Left ventricle myocardium inferior (tissue), 1 donor: ENCODE data around the gene TMEM100. TPM values are rescaled to one million over a fixed set of nuclear protein-coding genes. Genes with fewer than 3 reads are reported as not detected.

Experiments
- DNase-seq: peaks from one replicate; pipeline ENCODE4 v3.0.0-alpha.2; 2020
- H3K27ac ChIP-seq: fragments of 200-600 bp; replicated peaks from 2 replicates; pipeline ENCODE4 v1.8.0; 2021
- H3K27me3 ChIP-seq: fragments of 200-600 bp; 2 replicates; pipeline ENCODE4 v1.8.0; 2021; ENCODE audit warnings: low read depth
- H3K36me3 ChIP-seq: fragments of 200-600 bp; 2 replicates; pipeline ENCODE4 v1.8.0; 2021
- H3K4me1 ChIP-seq: fragments of 200-600 bp; 2 replicates; pipeline ENCODE4 v1.8.0; 2021
- H3K4me3 ChIP-seq: fragments of 200-600 bp; 2 replicates; pipeline ENCODE4 v1.8.0; 2021; ENCODE audit warnings: mild to moderate bottlenecking, moderate library complexity
- H3K9me3 ChIP-seq: fragments of 200-600 bp; replicated peaks from 2 replicates; pipeline ENCODE4 v1.8.0; 2021
- CTCF ChIP-seq: fragments of 200-600 bp; IDR thresholded peaks from 2 replicates; pipeline ENCODE4 v1.8.0; 2021; ENCODE audit warnings: antibody characterized with exemption, mild to moderate bottlenecking, borderline replicate concordance
- intact Hi-C: fragments of 100-400 bp; cut with micrococcal nuclease; formaldehyde crosslinking; loops from one replicate; pipeline ENCODE4 v1.11.0; 2022
- total RNA-seq: library from RNA; stranded (reverse); fragmentation: NEBNext Ultra II Directional; extraction: Animal tissue kit (Norgen Biotek cat#: 25700); gene quantifications from one replicate; pipeline ENCODE4 v1.2.1, GENCODE V29; 2021
- donor health status: DM: no; HTN: yes; CAD: no; lungs with severe emphysema.

TMEM100 gene
- total RNA-seq, 1 donor from 2014 or later: 13.9 TPM

DNA sequence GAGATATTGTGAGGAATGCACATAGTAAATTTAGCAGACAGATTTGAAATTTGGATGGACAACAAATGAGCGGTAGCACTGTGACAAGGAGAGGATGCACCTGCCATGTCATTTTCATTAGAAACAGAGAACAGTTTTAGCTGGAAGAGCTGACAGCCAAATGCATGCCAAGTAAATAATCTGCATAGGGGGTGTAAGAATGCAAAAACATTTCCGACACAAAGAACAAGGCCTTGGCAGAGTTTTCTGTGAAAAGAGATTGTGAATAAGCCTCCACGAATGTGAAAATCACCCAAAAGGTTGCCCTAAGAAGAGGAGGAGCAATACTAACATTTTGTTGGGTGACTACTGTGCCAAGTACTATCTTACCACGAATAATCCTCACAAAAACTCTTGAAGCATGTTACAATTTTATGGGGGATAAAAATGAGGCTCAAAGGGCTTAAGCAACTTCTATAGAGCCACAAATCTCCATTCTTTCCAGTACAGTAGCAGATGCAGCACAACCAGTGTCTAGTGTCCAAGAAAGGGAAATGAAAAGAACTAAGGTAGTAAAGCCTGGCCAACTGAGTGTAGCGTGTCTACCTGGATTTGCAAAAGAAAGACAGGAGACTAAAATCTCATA is 28.3 kb downstream of the TMEM100 start:
- DNase-seq: no peak
- Histone ChIP-seq H3K27ac (no peak overlapping the region), H3K36me3 (no peaks in the 10 kb centered on the region), H3K9me3 (no peaks in the 10 kb centered on the region), H3K4me1 (no peaks in the 10 kb centered on the region), H3K27me3 (peaks cover 7% of the 10 kb centered on the region), H3K4me3 (no peak overlapping the region)
- intact Hi-C loops: no loop called here
- TF ChIP-seq CTCF: no peak

DNA sequence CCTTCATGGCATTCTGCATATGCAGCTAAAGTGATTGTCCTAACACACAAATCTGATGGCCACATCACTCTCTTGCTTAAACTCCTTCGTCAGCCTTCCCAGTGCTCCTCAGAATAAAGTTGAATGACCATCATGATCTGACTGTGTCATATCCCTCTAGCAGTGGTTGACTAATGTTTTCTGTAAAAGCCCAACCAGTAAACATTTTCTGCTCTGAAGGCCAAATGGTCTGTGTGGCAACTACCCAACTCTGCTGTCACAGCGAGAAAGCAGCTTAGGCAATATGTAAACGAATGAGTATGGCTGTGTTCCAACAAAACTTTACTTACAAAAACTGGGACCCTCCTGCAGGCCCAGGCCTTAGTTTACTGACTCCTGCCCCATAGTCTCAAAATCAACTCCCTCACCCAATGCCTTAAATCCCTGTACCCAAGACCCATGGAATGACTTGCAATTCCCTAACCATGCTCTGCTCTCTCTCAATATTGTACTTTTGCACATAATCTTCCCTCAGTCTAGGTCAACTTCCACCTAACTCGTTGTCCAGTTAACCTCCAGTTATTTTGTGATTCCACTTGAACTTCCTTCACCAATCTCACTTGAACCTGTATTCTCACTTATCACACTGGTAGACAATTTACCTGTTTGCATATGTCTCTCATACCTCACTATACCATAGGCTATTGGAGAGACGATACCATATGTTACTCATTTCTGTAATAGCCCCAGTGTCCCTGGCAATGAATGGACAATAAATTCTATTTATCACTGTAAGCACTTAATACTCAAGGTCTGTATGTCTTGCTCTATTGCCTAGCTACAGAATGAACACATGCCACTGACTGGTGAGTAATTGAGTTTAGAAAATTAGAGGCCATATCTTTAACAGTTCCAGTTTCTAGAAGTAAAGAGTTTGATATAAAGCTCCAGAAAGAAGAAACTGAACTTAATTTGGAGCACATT is 29.1 kb downstream of the TMEM100 start:
- peaks cover 7% of the 10 kb centered on the region for H3K27me3 ChIP-seq
- no peaks in the 10 kb centered on the region for H3K9me3 ChIP-seq
- H3K27ac ChIP-seq: no peak overlapping the region
- no peak for TF ChIP-seq CTCF
- H3K4me3 ChIP-seq: no peak overlapping the region
- intact Hi-C loops: no loop called here
- H3K36me3 ChIP-seq: no peaks in the 10 kb centered on the region
- DNase-seq: peak; percentile 20
- H3K4me1 ChIP-seq: no peaks in the 10 kb centered on the region

DNA sequence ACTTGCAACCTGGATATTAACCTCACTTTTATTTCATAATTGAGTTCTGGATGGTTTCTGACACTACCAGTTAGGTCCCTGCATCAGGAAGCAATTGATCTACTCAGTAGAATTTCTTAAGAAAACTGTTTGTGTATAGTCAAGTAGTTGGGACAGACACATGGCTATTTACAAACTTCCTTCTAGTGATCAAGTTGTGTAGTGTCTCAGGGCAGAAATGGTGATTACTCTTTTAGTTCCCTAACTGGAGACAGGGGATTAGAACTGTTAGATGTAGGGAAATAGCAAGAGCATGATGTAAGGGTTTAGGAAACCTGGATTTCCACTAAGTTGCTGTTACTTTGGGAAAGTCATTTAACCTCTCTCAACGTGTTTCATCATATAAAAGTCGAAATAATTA is 30.4 kb downstream of the TMEM100 start:
- DNase-seq: no peak

DNA sequence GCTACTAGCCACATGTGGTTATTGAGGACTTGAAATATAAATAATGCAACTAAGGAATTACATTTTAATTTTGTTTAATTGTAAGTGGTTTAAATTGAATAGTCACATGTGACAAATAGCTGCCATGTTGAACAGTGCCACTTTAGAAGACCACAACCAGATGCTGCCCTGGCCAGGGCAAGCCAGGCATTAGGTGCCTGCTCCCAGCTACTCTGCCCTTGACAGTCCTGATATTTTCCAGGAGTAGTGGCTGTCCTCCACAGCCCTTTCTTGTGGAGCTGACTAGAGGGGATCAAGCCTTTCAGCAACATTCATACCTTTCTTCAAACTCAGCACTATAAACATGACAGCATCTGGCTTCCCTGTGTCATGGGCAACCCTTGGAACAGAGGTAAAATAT is 31.0 kb downstream of the TMEM100 start:
- no peak overlapping the region for H3K27ac ChIP-seq
- intact Hi-C loops: no loop called here

More for the DNA sequence above, 30.4 kb downstream of the TMEM100 start:
- H3K27ac ChIP-seq: no peak overlapping the region
- intact Hi-C loops: no loop called here
- TF ChIP-seq CTCF: no peak
- H3K36me3 ChIP-seq: no peaks in the 10 kb centered on the region
- H3K4me3 ChIP-seq: no peak overlapping the region
- no peaks in the 10 kb centered on the region for H3K27me3 ChIP-seq
- H3K9me3 ChIP-seq: no peaks in the 10 kb centered on the region
- H3K4me1 ChIP-seq: no peaks in the 10 kb centered on the region

DNA sequence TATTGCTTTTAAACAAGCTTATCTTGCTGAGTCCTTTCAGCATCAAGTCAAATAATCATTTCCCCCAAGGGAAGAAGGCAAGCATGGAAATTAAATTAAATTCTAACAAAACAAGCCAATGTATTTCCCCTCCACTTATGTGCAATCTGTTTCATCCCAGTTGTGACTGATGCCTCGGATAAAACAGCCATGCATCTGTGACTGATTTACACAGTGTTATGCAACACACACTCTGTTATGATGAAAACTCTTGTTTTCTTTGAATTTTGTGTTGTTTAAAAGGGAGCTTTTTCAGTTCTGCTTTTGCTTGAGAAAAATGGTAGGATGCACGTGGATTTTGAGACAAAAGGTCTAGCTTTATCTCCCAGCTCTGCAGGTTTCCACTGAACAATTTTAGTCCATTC is 32.6 kb downstream of the TMEM100 start:
- H3K4me1 ChIP-seq: no peaks in the 10 kb centered on the region
- H3K27me3 ChIP-seq: peaks cover 3% of the 10 kb centered on the region
- DNase-seq: no peak
- no peak overlapping the region for H3K27ac ChIP-seq
- no peak for TF ChIP-seq CTCF
- no peaks in the 10 kb centered on the region for H3K9me3 ChIP-seq
- no peak overlapping the region for H3K4me3 ChIP-seq
- intact Hi-C loops: no loop called here
- no peaks in the 10 kb centered on the region for H3K36me3 ChIP-seq

More for the DNA sequence above, 31.0 kb downstream of the TMEM100 start:
- Histone ChIP-seq H3K4me3 (no peak overlapping the region), H3K9me3 (no peaks in the 10 kb centered on the region), H3K36me3 (no peaks in the 10 kb centered on the region), H3K4me1 (no peaks in the 10 kb centered on the region), H3K27me3 (no peaks in the 10 kb centered on the region)
- TF ChIP-seq CTCF: no peak
- DNase-seq: no peak
